ENCODE results near the gene HSF4. TPM values are rescaled to one million over a fixed set of nuclear protein-coding genes. Genes with fewer than 3 reads are reported as not detected.

HSF4 gene
- total RNA-seq, 4 donors from 2014 or later: 9.0 to 111 (median 29.7) TPM

- H3K27ac ChIP-seq: no peak within 1 kb of the TSS
- ATAC-seq: no peak
- no peaks in the 10 kb centered on the region for H3K27me3 ChIP-seq
- intact Hi-C loops (cut with DNase I; ENCODE audit: low total_unique reads) (no loop called here), in situ Hi-C loops (cut with MboI; ENCODE audit: low sequenced_read_pairs in 4 of 4) (no loop called here)
- H3K4me3 ChIP-seq: peak within 1 kb of the TSS in 1 of 4 donors; percentile 8
- H3K9me3 ChIP-seq: no peaks in the 10 kb centered on the region
- peaks cover 0 to 15% of the 10 kb centered on the region in 2 donors for H3K36me3 ChIP-seq
- TF ChIP-seq POLR2A (IDR thresholded peaks at IDR 0.05): no peak
- TF ChIP-seq, protein P1, sequence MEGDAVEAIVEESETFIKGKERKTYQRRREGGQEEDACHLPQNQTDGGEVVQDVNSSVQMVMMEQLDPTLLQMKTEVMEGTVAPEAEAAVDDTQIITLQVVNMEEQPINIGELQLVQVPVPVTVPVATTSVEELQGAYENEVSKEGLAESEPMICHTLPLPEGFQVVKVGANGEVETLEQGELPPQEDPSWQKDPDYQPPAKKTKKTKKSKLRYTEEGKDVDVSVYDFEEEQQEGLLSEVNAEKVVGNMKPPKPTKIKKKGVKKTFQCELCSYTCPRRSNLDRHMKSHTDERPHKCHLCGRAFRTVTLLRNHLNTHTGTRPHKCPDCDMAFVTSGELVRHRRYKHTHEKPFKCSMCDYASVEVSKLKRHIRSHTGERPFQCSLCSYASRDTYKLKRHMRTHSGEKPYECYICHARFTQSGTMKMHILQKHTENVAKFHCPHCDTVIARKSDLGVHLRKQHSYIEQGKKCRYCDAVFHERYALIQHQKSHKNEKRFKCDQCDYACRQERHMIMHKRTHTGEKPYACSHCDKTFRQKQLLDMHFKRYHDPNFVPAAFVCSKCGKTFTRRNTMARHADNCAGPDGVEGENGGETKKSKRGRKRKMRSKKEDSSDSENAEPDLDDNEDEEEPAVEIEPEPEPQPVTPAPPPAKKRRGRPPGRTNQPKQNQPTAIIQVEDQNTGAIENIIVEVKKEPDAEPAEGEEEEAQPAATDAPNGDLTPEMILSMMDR (IDR thresholded peaks at IDR 0.05 in 4 of 5, conservative IDR thresholded peaks at IDR 0.05 in 1 of 5): no peak
- no peak for DNase-seq
- peaks cover 31 to 40% of the 10 kb centered on the region in 2 donors for H3K4me1 ChIP-seq
Observed at GRCh38 chr16:67190041-67190440, 25.5 kb downstream of the HSF4 start, which contains the start of gene EXOC3L1. Gene EXOC3L1, minus strand, starts transcription at chr16:67190136. Its CDS starts 460 bp downstream, at chr16:67189676.

DNA sequence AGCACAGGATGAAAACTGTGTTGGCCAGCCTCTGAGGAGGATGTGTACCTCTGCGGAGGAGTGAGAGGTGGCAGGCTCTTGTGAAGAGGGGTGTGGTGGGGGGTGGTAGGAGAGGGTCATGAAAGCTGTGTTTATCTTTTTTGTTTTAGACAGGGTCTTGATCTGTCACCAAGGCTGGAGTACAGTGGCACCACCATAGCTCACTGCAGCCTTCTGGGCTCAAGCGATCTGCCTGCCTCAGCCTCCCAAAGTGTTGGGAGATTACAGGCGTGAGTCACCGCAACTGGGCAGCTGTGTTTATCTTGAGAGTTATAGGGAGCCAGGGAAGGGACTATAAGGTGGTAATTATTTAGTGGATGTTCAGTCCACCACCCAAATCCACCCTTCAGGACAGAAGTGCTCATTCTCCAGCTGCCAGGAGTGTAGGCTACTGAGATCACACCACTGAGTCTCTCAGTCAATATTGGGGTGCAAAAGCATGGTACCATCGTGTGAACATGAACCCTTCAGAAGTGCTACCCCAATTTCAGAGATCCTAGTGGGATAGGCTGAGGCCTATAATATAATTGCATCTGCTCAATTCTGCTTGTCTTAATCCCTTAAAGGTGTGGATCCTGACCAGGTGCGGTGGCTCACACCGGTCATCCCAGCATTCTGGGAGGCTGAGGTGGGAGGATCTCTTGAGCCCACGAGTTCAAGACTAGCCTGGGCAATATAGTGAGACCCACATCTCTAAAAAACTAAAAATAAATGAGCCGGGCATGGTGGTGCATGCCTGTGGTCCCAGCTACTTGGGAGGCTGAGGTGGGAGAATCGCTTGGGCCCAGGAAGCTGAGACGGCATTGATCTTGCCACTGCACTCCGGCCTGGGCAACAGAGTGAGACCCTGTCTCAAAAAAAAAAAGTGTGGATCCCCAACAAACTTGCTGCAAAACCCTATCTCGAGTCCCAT, 26.2 kb downstream of the HSF4 start:
- no peaks in the 10 kb centered on the region for H3K9me3 ChIP-seq
- peaks cover 24 to 33% of the 10 kb centered on the region in 2 donors for H3K4me1 ChIP-seq
- H3K36me3 ChIP-seq: peaks cover 0 to 22% of the 10 kb centered on the region in 2 donors
- ATAC-seq (no peak), DNase-seq (no peak)
- peak overlapping the region in 1 of 4 donors; percentile 28 for H3K27ac ChIP-seq
- in situ Hi-C loops (cut with MboI; ENCODE audit: low sequenced_read_pairs in 4 of 4) (no loop called here), intact Hi-C loops (cut with DNase I; ENCODE audit: low total_unique reads) (no loop called here)
- peak overlapping the region in 1 of 4 donors; percentile 8 for H3K4me3 ChIP-seq
- no peaks in the 10 kb centered on the region for H3K27me3 ChIP-seq
- TF ChIP-seq POLR2A (IDR thresholded peaks at IDR 0.05): no peak
- TF ChIP-seq, protein P1 (IDR thresholded peaks at IDR 0.05 in 4 of 5, conservative IDR thresholded peaks at IDR 0.05 in 1 of 5): no peak

- Histone ChIP-seq H3K36me3 (peaks cover 0 to 30% of the 10 kb centered on the region in 2 donors), H3K4me1 (peaks cover 22 to 30% of the 10 kb centered on the region in 2 donors), H3K27ac (peak overlapping the region; percentile 28 to 90 (median 57)), H3K9me3 (no peaks in the 10 kb centered on the region), H3K4me3 (peak overlapping the region; percentile 40 to 99 (median 94)), H3K27me3 (no peaks in the 10 kb centered on the region)
- in situ Hi-C loops (cut with MboI; ENCODE audit: low sequenced_read_pairs in 4 of 4) (no loop called here), intact Hi-C loops (cut with DNase I; ENCODE audit: low total_unique reads) (no loop called here)
- no peak for DNase-seq
- ATAC-seq: no peak
- TF ChIP-seq, protein P1 (IDR thresholded peaks at IDR 0.05 in 4 of 5, conservative IDR thresholded peaks at IDR 0.05 in 1 of 5): no peak
- TF ChIP-seq POLR2A (IDR thresholded peaks at IDR 0.05): no peak
Observed at GRCh38 chr16:67191411-67191994, 27.0 kb downstream of the HSF4 start.

GRCh38 chr16:67191995-67192681, 27.6 kb downstream of the HSF4 start, which contains the start of gene E2F4:
Gene E2F4, plus strand, starts transcription at chr16:67192155. Its CDS starts 73 bp downstream, at chr16:67192228.
- H3K27me3 ChIP-seq: no peaks in the 10 kb centered on the region
- peak within 1 kb of the TSS; percentile 92 to 99 (median 94) for H3K4me3 ChIP-seq
- ATAC-seq (peak; percentile 92 to 93), DNase-seq (peak; percentile 86 to 87)
- in situ Hi-C loops (cut with MboI; ENCODE audit: low sequenced_read_pairs in 4 of 4) (no loop called here), intact Hi-C loops (cut with DNase I; ENCODE audit: low total_unique reads) (loop anchor here (1.0 kb wide), 1 partner anchor 35 kb away; the partner anchor contains the start of gene TMEM208)
- H3K36me3 ChIP-seq: peaks cover 3 to 36% of the 10 kb centered on the region in 2 donors
- peak; percentile 81 to 88 for TF ChIP-seq POLR2A (IDR thresholded peaks at IDR 0.05)
- TF ChIP-seq, protein P1 (IDR thresholded peaks at IDR 0.05 in 4 of 5, conservative IDR thresholded peaks at IDR 0.05 in 1 of 5): peak in 1 of 5 experiments; percentile 18
- H3K27ac ChIP-seq: peak within 1 kb of the TSS; percentile 81 to 90 (median 86)
- H3K9me3 ChIP-seq: no peaks in the 10 kb centered on the region
- peaks cover 22 to 30% of the 10 kb centered on the region in 2 donors for H3K4me1 ChIP-seq

Data from gastrocnemius medialis (tissue), 4 donors.